ENCODE measurements around the gene PRRT4. TPM values are rescaled to one million over a fixed set of nuclear protein-coding genes. Genes with fewer than 3 reads are reported as not detected.

Gene PRRT4
- polyA plus RNA-seq (2013, experiment 1 of 4), result 1.8 TPM
- 1.2 TPM for polyA plus RNA-seq (2013, experiment 2 of 4)
- 0.69 TPM for polyA plus RNA-seq (2013, experiment 3 of 4)
- polyA plus RNA-seq (2013, experiment 4 of 4), result 1.1 TPM

DNA sequence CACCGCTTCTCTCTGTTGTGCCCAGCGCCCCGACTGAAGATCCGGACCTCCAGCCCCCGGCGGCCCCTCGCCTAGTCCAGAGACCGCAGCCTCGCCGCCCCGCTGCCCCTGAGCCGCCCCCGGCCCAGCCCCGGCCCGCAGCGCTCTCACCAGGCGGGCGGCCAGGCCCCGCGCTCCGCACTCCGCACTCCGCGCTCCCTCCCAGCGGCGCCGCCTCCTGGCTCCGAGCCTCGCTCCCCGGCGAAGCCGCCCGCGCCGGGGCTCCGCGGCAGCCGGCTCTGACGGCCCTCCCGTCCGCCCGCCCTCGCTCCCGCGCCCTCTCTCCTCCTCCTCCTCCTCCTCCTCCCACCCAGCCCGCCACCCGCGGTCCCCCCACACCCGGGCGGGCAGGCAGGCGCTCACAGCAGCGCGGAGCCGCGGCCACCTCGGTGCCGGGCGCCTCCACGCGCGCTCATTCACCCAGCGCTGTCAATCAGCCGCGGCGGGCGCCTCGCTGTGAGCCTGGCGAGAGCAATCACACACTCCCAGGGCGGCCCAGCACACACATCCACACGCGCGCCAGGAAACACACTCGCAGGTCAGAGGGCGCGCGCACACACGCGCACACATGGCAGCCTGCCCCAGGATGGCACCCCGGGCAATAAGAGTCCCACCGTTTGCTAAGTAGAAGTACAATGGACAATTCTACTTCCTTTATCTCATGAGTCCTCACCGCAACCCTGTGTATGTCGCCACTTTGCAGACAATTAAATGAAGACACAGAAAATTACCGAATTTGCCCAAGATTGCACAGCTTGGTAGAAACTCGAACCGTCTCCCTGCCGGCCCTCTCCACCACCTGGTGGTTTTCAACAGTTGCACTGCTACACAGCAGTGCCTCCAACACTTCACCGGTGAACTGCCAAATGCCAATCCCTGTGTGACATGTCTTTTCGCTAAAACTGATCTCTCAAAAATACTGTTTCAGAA lies at the start of gene PRRT4:
TSS of gene PRRT4 (minus strand) at position 280 of the 969 bp plus-strand sequence.
- no peak within 1 kb of the TSS for H3K27ac ChIP-seq (ENCODE audit: insufficient read depth, low read depth, low read length, poor library complexity, severe bottlenecking)
- H3K9me3 ChIP-seq (ENCODE audit: control insufficient read depth, low read length), result no peaks in the 10 kb centered on the region
- peaks cover 12% of the 10 kb centered on the region for H3K4me1 ChIP-seq (ENCODE audit: control insufficient read depth, insufficient read depth, low read length)
- H3K36me3 ChIP-seq (ENCODE audit: control insufficient read depth, insufficient read depth, low read length), result no peaks in the 10 kb centered on the region
- H3K27me3 ChIP-seq (ENCODE audit: control insufficient read depth, insufficient read depth, low read length, poor library complexity, severe bottlenecking), result peaks cover 78% of the 10 kb centered on the region
- 1 to 2% methylated on average over 88 of the region's 88 CpGs for WGBS, 2 experiments
- H3K4me3 ChIP-seq (ENCODE audit: insufficient read depth, low read depth, low read length), result peak within 1 kb of the TSS; percentile 42

GRCh38 chr7:128410451-128410753 lies 48.9 kb upstream of the PRRT4 start:
- peaks cover 78% of the 10 kb centered on the region for H3K27me3 ChIP-seq (ENCODE audit: control insufficient read depth, insufficient read depth, low read length, poor library complexity, severe bottlenecking)
- peaks cover 27% of the 10 kb centered on the region for H3K4me1 ChIP-seq (ENCODE audit: control insufficient read depth, insufficient read depth, low read length)
- no peak overlapping the region for H3K27ac ChIP-seq (ENCODE audit: insufficient read depth, low read depth, low read length, poor library complexity, severe bottlenecking)
- no peaks in the 10 kb centered on the region for H3K9me3 ChIP-seq (ENCODE audit: control insufficient read depth, low read length)
- H3K4me3 ChIP-seq (ENCODE audit: insufficient read depth, low read depth, low read length), result peak overlapping the region; percentile 61
- WGBS, 2 experiments, result 13 to 15% methylated on average over 6 of the region's 6 CpGs
- H3K36me3 ChIP-seq (ENCODE audit: control insufficient read depth, insufficient read depth, low read length), result no peaks in the 10 kb centered on the region

DNA sequence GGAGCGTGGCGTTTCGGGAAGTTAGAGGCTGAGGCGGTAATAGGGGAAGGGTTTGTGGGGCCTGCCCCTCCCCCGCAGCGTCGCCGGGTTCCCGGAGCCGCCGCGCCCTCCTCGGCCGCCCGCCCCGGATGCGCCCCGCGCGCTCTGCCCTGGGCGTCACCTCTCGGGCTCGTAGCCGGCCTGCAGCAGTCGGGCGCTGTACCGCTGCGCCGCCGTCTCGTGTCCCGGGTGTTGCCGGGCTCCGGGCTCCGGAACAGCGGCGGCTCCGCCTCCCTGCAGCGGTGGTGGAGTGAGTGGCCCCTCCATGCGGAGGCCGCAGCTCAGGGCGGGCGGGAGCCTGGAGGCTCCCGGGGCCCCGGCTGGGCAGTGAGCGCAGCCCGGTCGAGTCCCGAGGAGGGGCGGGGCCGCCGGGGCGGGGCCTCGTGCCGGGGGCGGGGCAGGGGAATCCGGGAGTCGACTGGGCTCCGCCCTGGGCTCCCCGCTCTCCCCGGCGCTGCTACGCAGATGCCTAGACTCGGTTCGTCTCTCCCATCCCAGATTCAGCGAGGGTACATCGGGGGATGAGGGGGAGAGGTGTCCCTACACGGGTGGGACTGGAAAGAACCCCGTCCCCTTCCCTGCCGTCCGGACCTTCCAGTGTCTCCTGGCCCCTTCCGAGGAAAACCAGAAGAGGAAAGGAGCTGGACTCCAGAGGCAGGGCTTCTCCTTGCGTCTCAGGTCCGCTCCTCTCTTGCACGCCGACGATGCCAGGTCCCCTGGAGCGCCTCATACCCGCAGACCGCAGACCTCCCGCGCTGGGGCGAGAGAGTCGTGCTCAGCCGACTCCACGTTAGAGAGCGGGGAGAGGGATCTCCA lies 48.3 kb upstream of the PRRT4 start, which contains the start of gene IMPDH1:
TSS of gene IMPDH1 (minus strand) at position 387 of the 855 bp plus-strand sequence. CDS start at position 306, 81 bp downstream.
- Histone ChIP-seq H3K9me3 (ENCODE audit: control insufficient read depth, low read length) (no peaks in the 10 kb centered on the region), H3K4me3 (ENCODE audit: insufficient read depth, low read depth, low read length) (peak within 1 kb of the TSS; percentile 61), H3K4me1 (ENCODE audit: control insufficient read depth, insufficient read depth, low read length) (peaks cover 32% of the 10 kb centered on the region), H3K27me3 (ENCODE audit: control insufficient read depth, insufficient read depth, low read length, poor library complexity, severe bottlenecking) (peaks cover 84% of the 10 kb centered on the region), H3K27ac (ENCODE audit: insufficient read depth, low read depth, low read length, poor library complexity, severe bottlenecking) (peak within 1 kb of the TSS; percentile 86), H3K36me3 (ENCODE audit: control insufficient read depth, insufficient read depth, low read length) (no peaks in the 10 kb centered on the region)
- WGBS, 2 experiments, result 0% methylated on average over 87 of the region's 87 CpGs

- H3K27me3 ChIP-seq (ENCODE audit: control insufficient read depth, insufficient read depth, low read length, poor library complexity, severe bottlenecking), result peaks cover 91% of the 10 kb centered on the region
- peaks cover 40% of the 10 kb centered on the region for H3K4me1 ChIP-seq (ENCODE audit: control insufficient read depth, insufficient read depth, low read length)
- H3K9me3 ChIP-seq (ENCODE audit: control insufficient read depth, low read length), result no peaks in the 10 kb centered on the region
- peak overlapping the region; percentile 86 for H3K27ac ChIP-seq (ENCODE audit: insufficient read depth, low read depth, low read length, poor library complexity, severe bottlenecking)
- H3K4me3 ChIP-seq (ENCODE audit: insufficient read depth, low read depth, low read length), result peak overlapping the region; percentile 61
- no peaks in the 10 kb centered on the region for H3K36me3 ChIP-seq (ENCODE audit: control insufficient read depth, insufficient read depth, low read length)
- WGBS, 2 experiments, result 6 to 10% methylated on average over 25 of the region's 25 CpGs
Observed at GRCh38 chr7:128408709-128409595, 47.5 kb upstream of the PRRT4 start.

DNA sequence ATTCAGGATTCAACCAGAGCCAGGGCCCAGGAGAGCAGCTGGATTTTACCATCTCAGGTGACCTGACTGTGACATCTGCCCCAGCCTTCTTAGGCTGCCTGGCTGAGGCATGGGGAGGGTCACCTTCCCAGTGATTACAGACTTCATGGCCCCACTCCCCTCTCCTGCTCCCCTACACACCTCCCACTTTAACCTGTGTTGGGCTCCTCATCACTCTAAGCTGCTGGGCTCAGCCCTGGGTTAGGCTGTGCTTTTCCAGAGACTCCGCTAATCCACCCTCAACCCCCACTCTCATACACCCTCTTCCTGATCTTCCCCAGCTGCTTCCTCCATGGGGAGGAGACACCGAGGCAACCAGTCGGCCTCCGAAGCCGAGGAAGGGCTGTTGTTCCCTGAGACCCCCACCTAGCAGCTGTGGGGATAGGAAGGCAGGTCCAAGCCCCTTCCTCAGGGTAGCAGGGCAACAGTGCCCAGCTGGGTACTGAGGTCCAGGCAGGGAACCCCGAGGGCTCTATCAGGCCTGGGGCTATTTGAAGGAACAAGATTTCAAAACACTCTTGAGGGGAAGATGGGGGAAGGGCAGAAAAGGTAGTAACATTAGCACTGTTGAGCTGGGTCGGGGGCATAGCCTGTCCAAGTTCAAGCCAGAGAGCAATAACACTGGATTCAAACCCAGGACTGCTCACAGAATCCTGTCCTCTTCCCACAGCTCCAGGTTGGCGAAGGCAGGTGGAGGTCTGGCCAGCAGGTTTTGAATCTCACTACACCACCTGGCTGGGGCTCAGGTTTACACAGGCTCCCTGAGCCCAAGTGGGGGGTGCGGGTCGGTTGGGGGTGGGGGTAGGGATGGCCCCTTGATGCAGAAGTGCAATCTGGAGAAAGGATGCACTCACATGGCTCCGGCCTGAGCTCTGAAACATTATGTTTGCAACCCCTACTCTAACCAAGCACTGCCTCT lies 46.5 kb upstream of the PRRT4 start:
- H3K27me3 ChIP-seq (ENCODE audit: control insufficient read depth, insufficient read depth, low read length, poor library complexity, severe bottlenecking), result peaks cover 83% of the 10 kb centered on the region
- H3K27ac ChIP-seq (ENCODE audit: insufficient read depth, low read depth, low read length, poor library complexity, severe bottlenecking), result peak overlapping the region; percentile 86
- WGBS, 2 experiments, result 44 to 49% methylated on average over 11 of the region's 11 CpGs
- H3K4me3 ChIP-seq (ENCODE audit: insufficient read depth, low read depth, low read length), result peak overlapping the region; percentile 10
- no peaks in the 10 kb centered on the region for H3K36me3 ChIP-seq (ENCODE audit: control insufficient read depth, insufficient read depth, low read length)
- no peaks in the 10 kb centered on the region for H3K9me3 ChIP-seq (ENCODE audit: control insufficient read depth, low read length)
- H3K4me1 ChIP-seq (ENCODE audit: control insufficient read depth, insufficient read depth, low read length), result peaks cover 43% of the 10 kb centered on the region

DNA sequence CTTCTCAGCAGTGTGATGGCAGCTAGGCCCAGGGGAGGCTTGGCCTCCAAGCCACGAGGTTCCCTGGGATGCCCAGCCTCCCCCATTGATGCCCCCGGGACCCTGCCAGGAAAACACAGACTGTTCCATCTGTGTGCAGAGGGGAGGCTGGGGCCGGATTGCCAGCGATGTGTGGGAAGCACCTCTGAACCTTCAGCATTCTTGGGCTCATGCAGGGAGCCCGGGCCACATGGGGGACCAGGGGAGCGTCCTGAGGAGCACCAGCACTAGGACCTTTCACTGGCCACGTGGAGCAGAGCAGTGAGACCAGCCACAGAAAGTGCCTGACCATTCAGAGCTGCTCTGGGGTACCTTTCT lies 45.7 kb upstream of the PRRT4 start:
- Histone ChIP-seq H3K4me3 (ENCODE audit: insufficient read depth, low read depth, low read length) (no peak overlapping the region), H3K27ac (ENCODE audit: insufficient read depth, low read depth, low read length, poor library complexity, severe bottlenecking) (no peak overlapping the region), H3K9me3 (ENCODE audit: control insufficient read depth, low read length) (no peaks in the 10 kb centered on the region), H3K4me1 (ENCODE audit: control insufficient read depth, insufficient read depth, low read length) (peaks cover 43% of the 10 kb centered on the region), H3K27me3 (ENCODE audit: control insufficient read depth, insufficient read depth, low read length, poor library complexity, severe bottlenecking) (peaks cover 77% of the 10 kb centered on the region), H3K36me3 (ENCODE audit: control insufficient read depth, insufficient read depth, low read length) (no peaks in the 10 kb centered on the region)
- 79% methylated on average over 7 of the region's 7 CpGs for WGBS, 2 experiments

GRCh38 chr7:128406314-128407232 lies 45.1 kb upstream of the PRRT4 start:
- Histone ChIP-seq H3K9me3 (ENCODE audit: control insufficient read depth, low read length) (no peaks in the 10 kb centered on the region), H3K27me3 (ENCODE audit: control insufficient read depth, insufficient read depth, low read length, poor library complexity, severe bottlenecking) (peaks cover 71% of the 10 kb centered on the region), H3K4me3 (ENCODE audit: insufficient read depth, low read depth, low read length) (no peak overlapping the region), H3K36me3 (ENCODE audit: control insufficient read depth, insufficient read depth, low read length) (no peaks in the 10 kb centered on the region), H3K4me1 (ENCODE audit: control insufficient read depth, insufficient read depth, low read length) (peaks cover 43% of the 10 kb centered on the region), H3K27ac (ENCODE audit: insufficient read depth, low read depth, low read length, poor library complexity, severe bottlenecking) (no peak overlapping the region)
- 38% methylated on average over 16 of the region's 17 CpGs for WGBS, 2 experiments

DNA sequence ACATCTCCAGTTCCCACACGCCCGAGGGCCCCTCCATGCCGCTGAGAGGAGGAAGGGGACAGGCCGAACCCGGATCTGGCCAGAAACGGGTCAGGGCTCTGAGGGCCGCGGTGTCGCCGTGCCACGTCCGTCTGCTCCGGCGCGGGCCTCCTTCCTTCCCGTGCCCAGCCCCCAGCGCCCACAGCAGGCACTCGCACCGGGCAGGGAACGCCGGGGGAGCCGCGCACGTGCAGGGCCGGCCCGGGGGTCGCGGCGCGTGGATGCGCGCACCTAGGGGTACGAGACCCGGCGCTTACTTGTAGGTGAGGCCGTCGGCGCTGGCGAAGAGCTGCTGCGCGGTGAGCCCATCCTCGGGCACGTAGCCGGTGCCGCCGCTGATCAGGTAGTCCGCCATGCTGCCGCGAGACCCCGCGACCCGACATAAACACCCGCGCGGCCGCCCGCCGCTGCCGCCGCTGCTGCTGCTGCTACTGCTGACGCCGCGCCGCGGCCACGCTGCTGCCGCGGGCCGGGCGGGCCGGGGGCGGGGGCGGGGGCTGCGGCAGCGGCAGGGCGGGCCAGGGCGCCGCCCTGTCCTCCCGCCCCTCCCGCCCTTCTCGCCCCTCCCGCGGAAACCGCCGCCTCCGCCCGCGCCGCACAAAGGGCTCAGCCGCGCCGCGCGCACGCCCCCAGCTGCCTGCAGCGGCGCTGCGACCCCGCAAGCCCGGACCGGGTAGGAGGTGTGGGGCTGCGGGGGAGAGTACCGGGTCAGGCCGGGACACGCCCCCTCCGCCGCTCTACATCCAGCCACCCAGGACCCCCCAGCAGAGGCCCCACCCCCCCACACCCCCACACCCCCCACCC lies 44.2 kb upstream of the PRRT4 start:
- 1% methylated on average over 101 to 102 of the region's 107 CpGs for WGBS, 2 experiments
- H3K4me3 ChIP-seq (ENCODE audit: insufficient read depth, low read depth, low read length), result peak overlapping the region; percentile 61
- peaks cover 3% of the 10 kb centered on the region for H3K36me3 ChIP-seq (ENCODE audit: control insufficient read depth, insufficient read depth, low read length)
- H3K9me3 ChIP-seq (ENCODE audit: control insufficient read depth, low read length), result no peaks in the 10 kb centered on the region
- H3K4me1 ChIP-seq (ENCODE audit: control insufficient read depth, insufficient read depth, low read length), result peaks cover 43% of the 10 kb centered on the region
- peaks cover 62% of the 10 kb centered on the region for H3K27me3 ChIP-seq (ENCODE audit: control insufficient read depth, insufficient read depth, low read length, poor library complexity, severe bottlenecking)
- no peak overlapping the region for H3K27ac ChIP-seq (ENCODE audit: insufficient read depth, low read depth, low read length, poor library complexity, severe bottlenecking)

All from ectodermal cell (in vitro differentiated cells).